GM18909 (cell line): Measurements from ENCODE around the gene WDR35.
"Not testable (repeated sequence)": the region's sequence is repeated elsewhere in the genome, so short reads cannot be mapped to it uniquely, and the experiment has no call there.

Source experiments
- ATAC-seq: cut with Tn5 transposase; IDR thresholded peaks from one replicate; pipeline ENCODE4 v1.9.1; 2021; ENCODE audit warnings: mild to moderate bottlenecking; ENCODE audit not compliant: unreplicated experiment, poor library complexity

Gene WDR35

DNA sequence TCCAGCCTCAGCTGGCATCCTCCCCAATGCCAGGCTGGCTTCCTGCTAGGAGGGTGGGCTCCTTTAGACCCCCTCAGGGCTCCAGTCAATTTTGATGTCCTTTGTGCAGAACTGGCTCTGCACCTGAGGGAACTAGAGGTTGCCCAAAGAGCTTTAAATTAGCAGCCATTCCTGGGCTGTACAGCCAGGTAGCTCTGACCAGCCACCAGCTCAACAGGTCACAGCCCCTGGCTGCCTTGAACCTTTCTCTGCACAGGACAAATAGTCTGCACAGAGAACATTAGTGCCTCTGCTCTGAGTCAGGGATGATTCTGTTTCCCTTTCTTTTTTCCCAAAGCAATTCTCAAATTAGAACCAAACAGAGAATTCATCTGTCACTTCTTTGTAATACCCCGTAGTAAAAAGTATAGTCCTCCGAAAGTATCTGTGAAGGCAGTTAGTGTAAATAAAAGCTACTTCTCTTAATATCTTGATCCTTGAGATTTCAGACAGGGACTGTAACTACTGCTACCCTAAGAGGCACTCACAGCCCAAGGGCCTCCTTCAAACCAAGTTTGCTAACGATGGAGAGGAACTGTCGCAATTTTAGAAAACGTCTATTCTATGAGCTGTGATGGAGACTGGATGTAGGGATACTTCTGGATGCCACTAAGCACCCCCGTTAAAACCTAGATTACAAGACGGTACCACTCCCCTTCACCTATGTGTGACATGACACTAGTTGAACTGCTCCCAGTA, 91.1 kb downstream of the WDR35 start:
- no peak for ATAC-seq

GRCh38 chr2:19897623-19898245, 92.2 kb downstream of the WDR35 start:
- ATAC-seq, result no peak

DNA sequence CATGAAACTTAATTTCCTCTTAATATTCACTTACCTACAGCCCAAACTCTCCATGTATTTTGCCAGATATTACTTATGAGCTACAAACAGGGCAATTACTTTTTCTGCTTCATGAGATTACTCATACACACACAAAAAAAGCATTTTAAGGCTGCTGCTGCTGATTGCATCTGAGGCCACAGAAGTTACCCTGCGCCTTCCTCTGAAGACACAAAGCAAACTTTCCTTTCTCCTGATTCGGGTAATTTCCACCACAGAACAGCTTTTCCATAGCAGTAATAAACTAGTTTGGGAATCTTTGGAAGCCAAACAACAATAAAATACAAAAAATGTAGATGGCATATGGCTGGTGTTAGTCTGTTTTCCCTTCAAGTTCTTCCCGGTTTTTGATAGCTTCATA, 94.4 kb downstream of the WDR35 start:
- no peak for ATAC-seq

DNA sequence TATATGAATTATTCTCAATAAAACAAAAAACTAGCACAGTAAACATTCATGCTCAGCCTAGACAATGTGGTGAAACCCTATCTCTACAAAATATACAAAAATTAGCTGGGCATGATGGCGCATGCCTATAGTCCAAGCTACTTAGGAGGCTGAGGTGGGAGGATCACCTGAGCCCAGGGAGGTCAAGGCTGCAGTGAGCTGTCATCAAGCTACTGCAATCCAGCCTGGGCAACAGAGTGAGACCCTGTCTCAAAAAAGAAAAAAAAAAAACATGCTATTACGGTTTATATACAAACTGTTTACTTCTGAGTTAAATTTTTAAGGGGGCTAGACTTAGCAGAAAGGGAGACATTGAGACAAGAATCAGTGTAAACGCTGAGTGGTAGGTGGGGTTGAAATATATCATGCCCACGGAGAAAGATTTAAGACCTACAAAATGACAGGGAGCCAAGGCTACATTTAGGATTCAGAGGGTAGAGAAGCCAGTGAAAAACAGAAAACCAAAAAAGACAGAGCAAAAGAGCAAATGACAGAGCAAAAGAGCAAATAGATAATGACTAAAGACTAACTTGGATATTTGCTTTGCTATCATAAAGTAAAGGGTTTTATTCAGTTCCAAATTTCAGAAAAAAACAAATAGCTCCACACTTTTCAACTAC, 95.6 kb downstream of the WDR35 start:
- ATAC-seq, result peak; percentile 19

- ATAC-seq, result peak; percentile 76
These were observed 96.3 kb downstream of the WDR35 start for GRCh38 chr2:19893520-19894133.

- ATAC-seq, result peak; percentile 33
These were observed 97.9 kb downstream of the WDR35 start for GRCh38 chr2:19891971-19892370.

DNA sequence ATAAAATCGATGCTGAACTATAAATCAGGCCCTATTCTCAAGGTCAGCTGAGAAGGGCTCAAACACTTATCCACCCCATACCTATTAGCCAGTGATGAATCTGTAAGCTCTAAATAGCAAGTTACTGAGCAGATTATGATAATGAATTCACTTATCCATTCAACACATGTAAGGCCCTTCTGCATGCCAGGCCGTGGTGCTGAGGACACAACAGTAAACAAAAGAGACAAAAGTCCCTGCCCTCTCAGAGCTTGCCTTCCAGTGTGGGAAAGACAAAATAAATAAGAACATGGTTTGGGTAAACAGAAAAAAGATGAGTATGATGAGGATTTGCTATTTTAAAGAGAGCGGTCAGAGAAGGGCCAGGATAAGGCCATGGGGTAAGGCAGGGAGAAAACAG, 99.8 kb downstream of the WDR35 start:
- ATAC-seq, result no peak

DNA sequence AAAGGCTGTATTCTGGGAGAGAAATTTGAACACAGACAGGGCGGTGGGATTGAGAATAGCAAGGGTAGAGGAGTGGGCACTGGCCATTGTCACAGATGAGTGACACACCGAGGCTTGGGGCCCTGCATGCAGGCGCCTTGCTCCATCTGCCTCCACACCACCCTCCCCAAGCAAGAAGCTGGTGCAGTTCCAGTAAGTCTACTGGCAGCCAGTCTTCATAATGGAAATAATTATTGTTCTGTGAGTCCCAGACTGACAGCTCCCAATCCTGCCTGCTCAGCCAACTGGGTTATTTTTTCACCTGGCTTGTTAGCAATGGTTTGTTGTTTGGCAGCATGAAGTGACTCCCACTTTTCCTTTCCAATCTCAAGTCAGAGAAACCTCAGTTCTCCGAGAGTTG, 101.1 kb downstream of the WDR35 start:
- ATAC-seq, result no peak

- ATAC-seq, result no peak
These were observed 102.4 kb downstream of the WDR35 start for GRCh38 chr2:19887510-19887909.

DNA sequence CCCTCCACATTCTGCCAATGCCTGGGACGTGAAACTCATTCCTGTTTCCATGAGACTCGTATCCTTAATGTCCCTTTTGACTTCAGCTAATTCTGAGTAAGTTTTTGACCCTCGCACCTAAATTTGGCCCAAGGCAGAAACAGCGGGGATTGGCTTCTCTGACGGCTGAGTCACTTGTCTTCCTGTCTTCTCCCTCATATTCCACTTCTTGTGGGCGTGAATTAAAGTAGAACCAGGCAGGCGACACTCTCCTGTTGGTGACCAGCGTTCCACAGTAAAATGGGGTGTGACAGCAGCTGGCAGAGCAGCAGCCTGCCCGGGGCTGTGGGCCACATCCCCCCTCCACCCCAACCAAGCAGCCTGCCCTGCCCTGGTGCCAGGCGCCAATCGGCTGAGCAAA, 103.6 kb downstream of the WDR35 start:
- ATAC-seq, result no peak

GRCh38 chr2:19885791-19886190, 104.1 kb downstream of the WDR35 start:
- no peak for ATAC-seq

GRCh38 chr2:19883971-19884720, 105.8 kb downstream of the WDR35 start:
- no peak for ATAC-seq

DNA sequence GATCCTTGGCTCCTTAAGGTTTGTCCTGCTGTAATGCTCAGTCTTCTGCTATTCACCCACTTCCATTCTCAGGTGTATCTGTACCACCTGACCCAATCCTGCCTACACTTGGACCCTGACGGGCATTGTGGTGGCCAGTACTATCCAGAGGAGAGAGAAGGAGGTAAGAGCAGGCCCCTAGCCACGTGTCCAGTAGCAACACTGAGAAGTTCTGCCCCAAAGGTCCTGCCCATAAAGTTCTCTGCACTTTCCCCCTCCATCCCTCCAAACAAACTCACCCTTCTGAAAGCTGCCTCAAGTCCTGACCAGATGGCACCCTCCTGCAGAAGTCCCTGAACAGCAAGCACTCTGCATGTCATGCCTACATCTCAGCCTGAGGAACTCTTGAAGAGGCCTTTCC, 106.4 kb downstream of the WDR35 start:
- ATAC-seq, result no peak

- ATAC-seq, result no peak
These were observed 107.6 kb downstream of the WDR35 start for GRCh38 chr2:19882286-19882685.

- no peak for ATAC-seq
These were observed 108.0 kb downstream of the WDR35 start for GRCh38 chr2:19881908-19882265.

GRCh38 chr2:19881221-19881907, 108.5 kb downstream of the WDR35 start:
- no peak for ATAC-seq

GRCh38 chr2:19880191-19880590, 109.7 kb downstream of the WDR35 start:
- ATAC-seq, result not testable (repeated sequence)

GRCh38 chr2:19879120-19879519, 110.8 kb downstream of the WDR35 start:
- ATAC-seq, result no peak

- ATAC-seq, result no peak
These were observed 111.4 kb downstream of the WDR35 start for GRCh38 chr2:19878268-19879046.
